Activated B cell treated with CpG ODN at 0.5 μM for 24 hours (primary cell): ENCODE results near the gene NEK9. TPM values are rescaled to one million over a fixed set of nuclear protein-coding genes. Genes with fewer than 3 reads are reported as not detected.

Experiments
- ATAC-seq: fragments of 200-7000 bp; cut with Tn5 transposase; one replicate; pipeline ENCODE4 v1.10.0; 2021; ENCODE audit warnings: low read depth, mild to moderate bottlenecking, moderate library complexity
- CTCF ChIA-PET: fragments of 350-600 bp; sonication (Branson Sonifier 250); formaldehyde crosslinking; loops from one replicate; lab custom pipeline; 2021; ENCODE audit warnings: antibody characterized with exemption; lab: Charles Lee
- POLR2A ChIA-PET: fragments of 350-600 bp; sonication (Branson Sonifier 250); formaldehyde crosslinking; loops from one replicate; lab custom pipeline; 2021; ENCODE audit warnings: antibody characterized with exemption; lab: Charles Lee
- DNase-seq: peaks from one replicate; pipeline ENCODE4 v3.0.0; 2022
- H3K27ac Mint-ChIP-seq: one replicate; pipeline ENCODE4 v1.8.0; 2020; ENCODE audit warnings: mixed read lengths
- H3K27me3 Mint-ChIP-seq: one replicate; pipeline ENCODE4 v1.8.0; 2021; ENCODE audit warnings: mixed read lengths
- H3K36me3 Mint-ChIP-seq: one replicate; pipeline ENCODE4 v1.8.0; 2021; ENCODE audit warnings: low read depth, mixed read lengths
- H3K4me1 Mint-ChIP-seq: one replicate; pipeline ENCODE4 v1.8.0; 2021; ENCODE audit warnings: mixed read lengths
- H3K4me3 Mint-ChIP-seq: one replicate; pipeline ENCODE4 v1.8.0; 2020; ENCODE audit warnings: mild to moderate bottlenecking, mixed read lengths
- H3K9me3 Mint-ChIP-seq: one replicate; pipeline ENCODE4 v1.8.0; 2020; ENCODE audit warnings: mixed read lengths
- CTCF ChIP-seq: fragments of 200-600 bp; IDR thresholded peaks from one replicate; pipeline ENCODE4 v1.8.0; 2022; ENCODE audit warnings: antibody characterized with exemption, mild to moderate bottlenecking
- intact Hi-C: fragments of 100-400 bp; cut with micrococcal nuclease; formaldehyde crosslinking; loops from one replicate; pipeline ENCODE4 v1.15.1; 2024
- total RNA-seq: library from RNA; stranded (reverse); gene quantifications from 2 replicates; pipeline ENCODE4 v1.2.3, GENCODE V29; 2022

The NEK9 gene
- total RNA-seq, 1 donor from 2014 or later = 97.7 TPM

GRCh38 chr14:75144944-75145343, 18.1 kb upstream of the NEK9 start:
- Mint-ChIP-seq H3K9me3 (no peaks in the 10 kb centered on the region), H3K4me1 (peaks cover 40% of the 10 kb centered on the region), H3K36me3 (peaks cover 54% of the 10 kb centered on the region), H3K27me3 (no peaks in the 10 kb centered on the region), H3K4me3 (no peak overlapping the region), H3K27ac (no peak overlapping the region)
- ATAC-seq (no peak), DNase-seq (no peak)
- TF ChIP-seq CTCF = no peak
- intact Hi-C loops = no loop called here
- POLR2A ChIA-PET = no interaction called here
- CTCF ChIA-PET = no interaction called here

- no peak for TF ChIP-seq CTCF
- Mint-ChIP-seq H3K4me1 (peaks cover 50% of the 10 kb centered on the region), H3K36me3 (peaks cover 47% of the 10 kb centered on the region), H3K4me3 (no peak overlapping the region), H3K9me3 (no peaks in the 10 kb centered on the region), H3K27ac (no peak overlapping the region), H3K27me3 (no peaks in the 10 kb centered on the region)
- ChIA-PET POLR2A (interaction anchor here (1.1 kb wide), 1 partner anchor 135 kb away, joined by 5 read pairs; the partner anchor contains the start of gene FOS), CTCF (interaction anchor here (1.1 to 1.2 kb wide), 2 partner anchors 9 to 67 kb away, joined by 3 to 4 read pairs; no protein-coding TSS in a partner anchor)
- intact Hi-C loops = no loop called here
- ATAC-seq (no peak), DNase-seq (no peak)
Measured at GRCh38 chr14:75143761-75144527, 17.1 kb upstream of the NEK9 start.

- H3K27me3 Mint-ChIP-seq = no peaks in the 10 kb centered on the region
- ATAC-seq = no peak
- CTCF ChIA-PET = interaction anchor here (1.2 to 1.5 kb wide), 2 partner anchors 153 to 155 kb away, joined by 3 to 5 read pairs; no protein-coding TSS in a partner anchor
- peak overlapping the region; percentile 41 for H3K27ac Mint-ChIP-seq
- H3K4me3 Mint-ChIP-seq = no peak overlapping the region
- POLR2A ChIA-PET = no interaction called here
- H3K4me1 Mint-ChIP-seq = peaks cover 61% of the 10 kb centered on the region
- H3K9me3 Mint-ChIP-seq = no peaks in the 10 kb centered on the region
- DNase-seq = no peak
- TF ChIP-seq CTCF = no peak
- peaks cover 43% of the 10 kb centered on the region for H3K36me3 Mint-ChIP-seq
- intact Hi-C loops = no loop called here
Measured at GRCh38 chr14:75142494-75142893, 15.6 kb upstream of the NEK9 start.

- no peak for ATAC-seq
- H3K36me3 Mint-ChIP-seq = peaks cover 39% of the 10 kb centered on the region
- H3K4me3 Mint-ChIP-seq = no peak overlapping the region
- peaks cover 61% of the 10 kb centered on the region for H3K4me1 Mint-ChIP-seq
- CTCF ChIA-PET = interaction anchor here (1.2 to 2.4 kb wide), 3 partner anchors 154 to 161 kb away, joined by 3 to 8 read pairs (median 5); no protein-coding TSS in a partner anchor
- intact Hi-C loops = no loop called here
- POLR2A ChIA-PET = interaction anchor here (1.2 kb wide), 1 partner anchor 34 kb away, joined by 3 read pairs; no protein-coding TSS in a partner anchor
- no peak for DNase-seq
- no peaks in the 10 kb centered on the region for H3K9me3 Mint-ChIP-seq
- peak overlapping the region; percentile 41 for H3K27ac Mint-ChIP-seq
- TF ChIP-seq CTCF = no peak
- no peaks in the 10 kb centered on the region for H3K27me3 Mint-ChIP-seq
Measured at GRCh38 chr14:75141967-75142366, 15.1 kb upstream of the NEK9 start.

- POLR2A ChIA-PET = interaction anchor here (1.1 to 1.2 kb wide), 3 partner anchors 14 to 118 kb away, joined by 3 read pairs; partner anchors contain the start of gene NEK9
- DNase-seq (no peak), ATAC-seq (no peak)
- H3K36me3 Mint-ChIP-seq = peaks cover 34% of the 10 kb centered on the region
- peak overlapping the region; percentile 52 for H3K4me3 Mint-ChIP-seq
- CTCF ChIA-PET = interaction anchor here (0.5 to 2.4 kb wide), 5 partner anchors 9 to 212 kb away, joined by 3 to 14 read pairs (median 6); no protein-coding TSS in a partner anchor
- H3K9me3 Mint-ChIP-seq = no peaks in the 10 kb centered on the region
- peaks cover 64% of the 10 kb centered on the region for H3K4me1 Mint-ChIP-seq
- TF ChIP-seq CTCF = no peak
- peak overlapping the region; percentile 80 for H3K27ac Mint-ChIP-seq
- H3K27me3 Mint-ChIP-seq = no peaks in the 10 kb centered on the region
- intact Hi-C loops = no loop called here
Measured at GRCh38 chr14:75141062-75141461, 14.2 kb upstream of the NEK9 start.
